ENCODE measurements around the gene MCHR2.

Gene MCHR2

GRCh38 chr6:99901596-99902384, 92.2 kb downstream of the MCHR2 start:
- DNase-seq: no peak

GRCh38 chr6:99894815-99895214, 99.2 kb downstream of the MCHR2 start:
- no peak for DNase-seq

DNA sequence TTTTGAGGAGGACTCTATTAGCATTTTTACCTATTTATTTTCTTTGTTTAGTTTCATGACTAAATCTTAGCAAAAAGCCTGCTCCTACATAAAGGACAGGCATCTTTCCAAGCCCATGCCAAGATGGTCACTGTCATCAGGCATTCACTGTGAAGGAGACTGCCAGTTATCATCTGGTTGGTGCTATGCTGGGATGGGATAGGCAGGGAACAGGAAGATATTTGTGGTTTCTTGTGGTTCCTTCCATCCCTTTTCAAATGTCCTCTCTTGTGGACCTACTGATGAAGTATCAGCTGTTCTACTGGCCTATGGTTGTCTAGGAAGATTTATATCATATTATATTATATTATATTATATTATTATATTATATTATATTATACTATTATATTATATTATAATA, 107.0 kb downstream of the MCHR2 start:
- no peak for DNase-seq

DNA sequence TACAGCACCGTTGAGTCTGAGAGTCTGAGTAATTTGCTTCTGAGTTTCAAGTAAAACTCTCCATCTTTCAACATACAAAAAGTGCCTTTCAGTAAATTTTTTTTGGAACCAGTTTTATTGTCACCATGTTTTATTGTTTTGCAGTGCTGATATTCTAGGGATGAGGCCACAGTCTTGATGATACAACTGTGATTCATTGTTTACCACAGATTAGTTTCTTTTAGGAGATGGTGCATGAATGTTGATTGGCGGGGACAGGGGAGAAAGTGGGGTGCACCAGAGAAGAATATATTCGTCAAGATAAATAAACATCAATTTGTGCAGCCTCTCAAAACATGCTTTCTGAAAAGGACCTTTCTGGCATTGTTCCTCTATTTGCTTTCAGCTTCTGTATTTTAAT, 109.0 kb downstream of the MCHR2 start:
- no peak for DNase-seq

GRCh38 chr6:99882128-99882702, 111.8 kb downstream of the MCHR2 start:
- DNase-seq: no peak

DNA sequence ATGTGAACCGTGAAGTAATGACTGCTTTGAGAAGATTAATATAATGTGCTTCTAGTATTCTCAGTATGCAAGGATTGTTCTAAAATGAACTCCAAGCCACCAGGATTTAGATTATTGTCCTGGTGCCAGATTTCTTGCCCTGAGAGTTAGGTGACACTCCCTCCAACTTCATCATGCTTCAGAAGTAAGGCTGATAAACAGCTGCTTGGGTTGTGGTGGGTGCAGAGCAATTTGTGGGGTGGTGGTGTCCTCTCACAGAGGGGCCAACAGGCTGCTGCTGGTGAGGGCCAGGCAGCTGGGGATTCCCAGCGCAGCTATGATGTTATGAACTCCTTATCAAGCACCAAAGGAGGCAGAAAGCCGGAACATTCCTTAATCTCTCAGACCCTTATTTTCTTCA, 114.6 kb downstream of the MCHR2 start:
- DNase-seq: no peak

DNA sequence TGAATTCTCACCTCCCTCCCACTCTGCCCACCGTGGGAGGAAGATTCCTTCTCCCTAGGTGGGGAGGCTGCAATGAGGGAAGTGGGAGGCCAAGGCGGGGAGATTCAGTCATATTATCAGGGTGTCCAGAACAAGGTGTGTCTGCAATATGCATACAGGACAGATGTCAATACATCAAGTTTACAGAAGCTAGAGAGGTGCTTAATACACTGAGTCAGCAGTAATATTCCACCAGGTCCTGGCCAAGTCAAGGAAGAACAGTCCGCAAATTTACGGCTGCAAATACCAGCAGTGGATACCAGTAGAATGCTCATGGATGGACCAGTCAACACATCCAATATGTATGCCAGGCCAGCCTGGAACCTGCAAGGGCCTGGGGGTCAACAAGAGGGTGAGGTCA, 119.0 kb downstream of the MCHR2 start:
- no peak for DNase-seq

DNA sequence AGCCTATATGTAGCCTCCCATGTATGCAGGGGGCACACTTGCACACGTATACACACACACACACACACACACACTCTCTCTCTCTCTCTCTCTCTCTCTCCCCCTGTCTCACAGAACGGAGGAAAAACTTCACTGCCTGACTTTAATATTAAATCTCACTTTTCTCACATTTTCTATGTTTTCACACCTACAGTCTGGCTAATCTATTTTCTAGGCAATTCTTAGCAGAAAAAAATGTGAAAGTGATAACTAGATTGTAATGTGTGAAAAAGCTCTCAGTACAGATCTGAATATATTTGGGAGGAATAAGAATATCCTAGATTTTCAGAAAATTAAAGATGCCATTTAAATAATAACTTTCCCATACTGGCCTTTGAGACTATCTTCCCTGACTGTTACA, 120.9 kb downstream of the MCHR2 start:
- DNase-seq: no peak

- no peak for DNase-seq
These were observed 122.4 kb downstream of the MCHR2 start for GRCh38 chr6:99871641-99872040.

Data from stimulated activated naive CD4-positive, alpha-beta T cell treated with Interleukin-2 at 50 U/mL for 16 hours (primary cell).